GM19468 (cell line): Measurements from ENCODE around the gene NELFCD.
"Not testable (repeated sequence)": the region's sequence is repeated elsewhere in the genome, so short reads cannot be mapped to it uniquely, and the experiment has no call there.

Experiments
- ATAC-seq: cut with Tn5 transposase; IDR thresholded peaks from one replicate; pipeline ENCODE4 v1.9.1; 2021; ENCODE audit warnings: mild to moderate bottlenecking, moderate library complexity, moderate number of reproducible peaks; ENCODE audit not compliant: unreplicated experiment; ENCODE audit errors: extremely low read depth

The NELFCD gene

GRCh38 chr20:59006167-59006863 is 25.3 kb downstream of the NELFCD start:
- ATAC-seq, result no peak

GRCh38 chr20:59006864-59007664 is 26.0 kb downstream of the NELFCD start, which contains the start of gene CTSZ:
TSS of gene CTSZ (minus strand) at chr20:59007254. CDS start at chr20:59007128, 126 bp downstream.
- no peak for ATAC-seq

GRCh38 chr20:59007665-59008511 is 26.8 kb downstream of the NELFCD start:
- peak; percentile 10 for ATAC-seq

GRCh38 chr20:59008715-59009336 is 27.8 kb downstream of the NELFCD start:
- no peak for ATAC-seq

- ATAC-seq, result no peak
Observed at GRCh38 chr20:59010321-59010994, 29.4 kb downstream of the NELFCD start.

GRCh38 chr20:59010995-59011873 is 30.2 kb downstream of the NELFCD start:
- ATAC-seq, result no peak

DNA sequence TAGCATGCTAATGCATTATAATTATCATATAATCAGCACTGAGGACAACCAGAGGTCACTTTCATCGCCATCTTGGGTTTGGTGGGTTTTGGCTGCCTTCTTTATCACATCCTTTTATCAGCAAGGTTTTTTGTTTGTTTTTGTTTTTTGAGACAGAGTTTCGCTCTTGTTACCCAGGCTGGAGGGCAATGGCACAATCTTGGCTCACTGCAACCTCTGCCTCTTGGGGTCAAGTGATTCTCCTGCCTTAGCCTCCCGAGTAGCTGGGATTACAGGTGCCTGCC is 30.8 kb downstream of the NELFCD start:
- not testable (repeated sequence) for ATAC-seq

DNA sequence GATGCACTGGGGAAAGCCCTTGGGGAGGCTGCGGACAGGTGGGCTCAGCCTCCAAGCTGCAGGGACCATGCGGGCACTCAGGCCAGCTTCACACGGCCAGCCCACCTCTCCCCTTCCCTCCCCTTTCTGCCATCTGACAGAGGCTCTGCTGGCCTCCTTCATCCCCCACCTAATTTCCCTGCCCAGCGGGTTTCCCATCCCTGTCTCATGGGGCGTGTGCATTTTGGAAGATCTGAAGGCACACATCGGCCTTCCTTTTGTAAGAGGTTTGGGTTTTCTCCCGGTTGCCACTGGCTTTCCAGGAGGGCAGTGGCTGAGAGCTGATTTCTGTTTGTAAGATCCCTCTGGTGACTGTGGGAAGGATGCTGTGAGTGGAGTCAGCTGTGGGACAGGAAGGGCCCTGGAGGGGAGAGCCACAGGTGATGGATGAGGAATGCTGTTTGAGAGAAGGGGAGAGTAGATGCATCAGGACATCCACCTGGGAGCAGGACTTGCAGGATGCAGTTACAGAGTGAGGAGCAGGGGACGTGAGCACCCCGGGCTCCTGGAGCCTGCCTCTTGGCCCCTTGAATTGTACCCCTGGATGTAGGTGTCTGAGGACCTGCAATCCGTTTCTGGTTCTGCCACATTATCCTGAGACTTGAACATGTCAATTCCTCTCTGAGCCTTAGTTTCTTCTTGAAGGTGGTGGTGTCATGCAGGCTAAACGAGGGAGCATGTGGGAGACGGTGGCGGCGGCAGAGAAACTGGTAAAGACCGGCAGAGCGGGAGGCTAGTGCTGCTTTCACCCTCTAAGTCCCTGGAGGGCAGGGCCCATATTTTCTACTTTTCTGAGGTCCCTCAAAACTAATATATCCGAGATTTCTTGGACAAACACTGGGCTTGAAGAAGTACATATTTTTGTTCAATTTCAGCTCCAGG is 32.2 kb downstream of the NELFCD start:
- no peak for ATAC-seq

GRCh38 chr20:59013959-59014608 is 33.0 kb downstream of the NELFCD start:
- ATAC-seq, result no peak

DNA sequence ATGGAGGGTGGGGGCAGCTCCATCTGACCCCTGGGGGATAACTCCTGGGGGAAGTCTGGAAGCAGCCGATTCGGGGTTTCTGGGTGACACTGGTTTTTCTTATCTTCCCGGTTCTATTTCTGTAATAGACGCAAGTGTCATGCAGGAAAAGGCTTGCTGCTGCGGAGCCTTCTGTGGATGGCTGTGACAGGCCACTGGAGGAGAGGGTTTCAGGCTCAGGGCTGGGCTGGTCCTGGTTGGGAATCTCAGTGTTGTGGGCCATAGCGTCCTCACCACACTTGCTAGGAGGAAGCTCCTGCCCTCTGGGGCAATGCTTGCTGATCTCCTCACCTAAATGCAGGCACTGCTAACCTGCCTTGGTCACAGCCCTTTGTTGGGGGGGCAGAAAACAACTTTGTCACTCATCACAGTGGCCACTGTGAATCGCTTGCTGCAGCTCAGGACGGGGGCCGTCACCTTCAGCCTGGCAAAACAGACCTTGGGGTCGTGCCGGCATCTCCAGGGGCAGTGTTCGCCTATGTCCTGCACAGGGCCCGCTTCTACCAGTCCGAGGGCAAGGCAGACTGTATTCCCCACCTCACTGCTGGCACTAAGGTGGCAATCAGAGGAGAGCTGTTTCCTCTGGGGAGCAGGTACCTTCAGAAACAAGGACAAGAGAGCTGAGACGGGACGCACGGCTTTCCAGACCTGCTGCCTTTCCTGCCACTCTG is 33.8 kb downstream of the NELFCD start:
- ATAC-seq, result no peak

GRCh38 chr20:59015411-59015810 is 34.4 kb downstream of the NELFCD start:
- no peak for ATAC-seq

DNA sequence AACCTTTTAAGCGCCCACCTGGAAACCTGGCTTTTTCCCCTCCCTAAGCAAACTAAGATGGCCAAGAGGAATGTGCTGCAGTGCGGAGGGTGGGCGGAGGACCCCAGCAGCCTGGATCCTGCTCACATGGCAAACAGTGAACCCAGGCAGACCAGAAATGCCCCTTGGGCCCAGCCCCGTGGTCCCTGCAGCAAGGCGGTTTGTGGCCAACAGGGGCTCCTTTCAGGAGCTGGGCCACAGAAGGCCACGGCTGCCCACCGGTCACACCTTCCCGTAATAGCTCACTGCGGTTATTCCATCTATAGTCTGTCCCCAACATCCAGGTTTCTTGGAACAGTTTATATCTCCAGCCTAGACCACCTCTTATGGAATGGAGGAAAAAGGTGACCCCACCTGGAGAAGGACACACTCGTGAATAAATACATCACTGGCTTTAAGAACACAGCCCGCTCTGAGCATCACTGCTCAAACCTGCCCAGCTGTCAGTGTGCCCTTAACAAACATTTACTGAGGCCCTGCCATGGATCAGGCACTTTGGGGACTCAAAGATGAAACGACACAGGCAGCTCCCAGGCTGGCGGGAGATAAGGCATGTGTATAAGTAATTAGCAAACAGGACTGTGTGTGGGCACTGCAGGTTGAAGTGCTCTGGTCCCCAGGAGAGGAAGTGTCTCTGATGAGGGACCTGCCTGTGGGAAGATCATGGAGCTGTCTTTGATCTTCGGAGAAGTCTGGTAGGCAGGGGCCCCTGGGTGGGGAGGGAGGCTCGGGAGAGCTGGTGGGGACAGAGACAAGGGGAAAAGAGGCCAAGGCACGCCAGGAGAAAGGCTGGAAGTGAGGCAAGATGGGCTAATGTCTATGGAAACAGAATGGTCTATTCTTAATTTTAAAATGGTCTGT is 35.0 kb downstream of the NELFCD start:
- ATAC-seq, result no peak

- ATAC-seq, result no peak
Observed at GRCh38 chr20:59016795-59017492, 35.9 kb downstream of the NELFCD start.

- no peak for ATAC-seq
Observed at GRCh38 chr20:59017493-59018231, 36.6 kb downstream of the NELFCD start.

DNA sequence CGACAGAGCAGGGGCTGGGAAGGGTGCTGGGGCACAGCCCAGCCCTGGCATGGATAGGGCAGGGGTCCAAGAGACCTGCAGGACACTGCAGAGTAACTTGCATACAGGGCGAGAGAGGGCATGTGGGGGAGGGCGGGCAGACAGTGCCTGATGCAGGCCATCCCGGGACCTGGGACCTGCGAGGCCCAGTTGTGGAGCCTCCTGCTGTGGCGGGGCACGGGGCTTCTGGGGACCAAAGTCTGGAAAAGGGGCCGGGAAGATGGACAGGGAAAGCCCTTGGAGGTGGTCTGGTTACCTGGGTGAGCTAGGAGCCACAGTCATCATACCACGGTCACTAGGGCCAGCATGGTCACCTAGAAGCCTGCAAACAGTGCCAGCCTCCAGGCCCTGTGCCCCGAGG is 37.8 kb downstream of the NELFCD start:
- no peak for ATAC-seq
